Measurements from ENCODE around the gene RGL1.

Gene RGL1

DNA sequence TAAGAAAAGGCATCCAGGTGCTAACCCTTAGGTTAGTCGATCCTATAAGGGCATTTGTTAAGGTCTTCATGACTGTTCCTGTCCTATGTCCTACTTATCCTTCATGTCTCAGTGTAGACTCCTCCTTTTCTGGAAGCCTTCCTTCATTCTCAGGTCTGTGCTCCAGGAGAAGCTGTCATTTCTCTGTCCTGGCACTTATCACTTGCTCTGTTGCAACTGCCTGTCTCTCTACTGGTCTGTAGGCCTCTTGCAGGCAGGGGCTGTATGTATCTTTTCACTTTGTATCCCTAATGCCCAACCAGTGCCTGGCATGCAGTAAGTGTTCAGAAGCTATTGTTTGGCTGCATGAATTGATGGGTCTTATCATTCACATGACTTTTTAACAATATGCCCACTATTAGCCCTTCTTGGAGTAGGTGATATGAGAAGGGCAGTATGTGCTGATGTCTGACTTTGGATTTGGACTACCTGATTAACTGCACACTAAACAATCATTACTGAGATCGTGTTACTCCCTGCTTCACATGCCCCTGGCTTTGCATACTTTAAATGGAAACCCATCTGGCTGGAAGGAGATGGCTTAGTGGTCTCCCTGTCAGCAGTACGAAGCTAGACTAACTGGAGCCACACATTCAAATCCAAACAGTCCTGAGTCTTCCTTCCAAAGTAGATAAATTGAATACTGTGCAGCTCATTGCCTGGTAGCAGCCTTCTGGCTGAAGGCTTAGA is 88.8 kb downstream of the RGL1 start:
- H3K27me3 ChIP-seq (ENCODE audit: insufficient read depth, low read length), result no peaks in the 10 kb centered on the region
- H3K27ac ChIP-seq (ENCODE audit: low read depth, low read length, poor library complexity, severe bottlenecking), result no peak overlapping the region
- H3K4me3 ChIP-seq (ENCODE audit: low read depth, low read length, poor library complexity, severe bottlenecking), result no peak overlapping the region
- no peak overlapping the region for H2AFZ ChIP-seq (ENCODE audit: low read length)
- H3K4me1 ChIP-seq (ENCODE audit: insufficient read depth, low read length, severe bottlenecking), result peaks cover 5% of the 10 kb centered on the region
- H3K9me3 ChIP-seq (ENCODE audit: low read length), result no peaks in the 10 kb centered on the region
- no peaks in the 10 kb centered on the region for H3K36me3 ChIP-seq (ENCODE audit: insufficient read depth, low read length)
- no peaks in the 10 kb centered on the region for H3F3A ChIP-seq (ENCODE audit: insufficient read depth, low read length)
- H3K9ac ChIP-seq (ENCODE audit: low read length), result no peak overlapping the region
- no peaks in the 10 kb centered on the region for H4K20me1 ChIP-seq (ENCODE audit: insufficient read depth, low read length)
- TF ChIP-seq EZH2 (IDR thresholded peaks at IDR 0.05; ENCODE audit: borderline replicate concordance, low read length), result no peak
- TF ChIP-seq, protein P1, sequence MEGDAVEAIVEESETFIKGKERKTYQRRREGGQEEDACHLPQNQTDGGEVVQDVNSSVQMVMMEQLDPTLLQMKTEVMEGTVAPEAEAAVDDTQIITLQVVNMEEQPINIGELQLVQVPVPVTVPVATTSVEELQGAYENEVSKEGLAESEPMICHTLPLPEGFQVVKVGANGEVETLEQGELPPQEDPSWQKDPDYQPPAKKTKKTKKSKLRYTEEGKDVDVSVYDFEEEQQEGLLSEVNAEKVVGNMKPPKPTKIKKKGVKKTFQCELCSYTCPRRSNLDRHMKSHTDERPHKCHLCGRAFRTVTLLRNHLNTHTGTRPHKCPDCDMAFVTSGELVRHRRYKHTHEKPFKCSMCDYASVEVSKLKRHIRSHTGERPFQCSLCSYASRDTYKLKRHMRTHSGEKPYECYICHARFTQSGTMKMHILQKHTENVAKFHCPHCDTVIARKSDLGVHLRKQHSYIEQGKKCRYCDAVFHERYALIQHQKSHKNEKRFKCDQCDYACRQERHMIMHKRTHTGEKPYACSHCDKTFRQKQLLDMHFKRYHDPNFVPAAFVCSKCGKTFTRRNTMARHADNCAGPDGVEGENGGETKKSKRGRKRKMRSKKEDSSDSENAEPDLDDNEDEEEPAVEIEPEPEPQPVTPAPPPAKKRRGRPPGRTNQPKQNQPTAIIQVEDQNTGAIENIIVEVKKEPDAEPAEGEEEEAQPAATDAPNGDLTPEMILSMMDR (IDR thresholded peaks at IDR 0.05; ENCODE audit: low read length), result no peak
- no peaks in the 10 kb centered on the region for H3K9me2 ChIP-seq (ENCODE audit: low read depth, low read length)
- no peak overlapping the region for H3K4me2 ChIP-seq (ENCODE audit: low read length)
- H3K79me2 ChIP-seq (ENCODE audit: insufficient read depth, low read length), result no peaks in the 10 kb centered on the region

GRCh38 chr1:183894290-183894565 is 89.3 kb downstream of the RGL1 start:
- H3K4me3 ChIP-seq (ENCODE audit: low read depth, low read length, poor library complexity, severe bottlenecking), result no peak overlapping the region
- no peaks in the 10 kb centered on the region for H4K20me1 ChIP-seq (ENCODE audit: insufficient read depth, low read length)
- no peak overlapping the region for H3K9ac ChIP-seq (ENCODE audit: low read length)
- no peak overlapping the region for H3K27ac ChIP-seq (ENCODE audit: low read depth, low read length, poor library complexity, severe bottlenecking)
- TF ChIP-seq, protein P1 (IDR thresholded peaks at IDR 0.05; ENCODE audit: low read length), result no peak
- TF ChIP-seq EZH2 (IDR thresholded peaks at IDR 0.05; ENCODE audit: borderline replicate concordance, low read length), result no peak
- no peak overlapping the region for H3K4me2 ChIP-seq (ENCODE audit: low read length)
- no peak overlapping the region for H2AFZ ChIP-seq (ENCODE audit: low read length)
- H3K9me2 ChIP-seq (ENCODE audit: low read depth, low read length), result no peaks in the 10 kb centered on the region
- no peaks in the 10 kb centered on the region for H3K9me3 ChIP-seq (ENCODE audit: low read length)
- no peaks in the 10 kb centered on the region for H3F3A ChIP-seq (ENCODE audit: insufficient read depth, low read length)
- no peaks in the 10 kb centered on the region for H3K27me3 ChIP-seq (ENCODE audit: insufficient read depth, low read length)
- H3K79me2 ChIP-seq (ENCODE audit: insufficient read depth, low read length), result no peaks in the 10 kb centered on the region
- H3K36me3 ChIP-seq (ENCODE audit: insufficient read depth, low read length), result no peaks in the 10 kb centered on the region
- H3K4me1 ChIP-seq (ENCODE audit: insufficient read depth, low read length, severe bottlenecking), result peaks cover 5% of the 10 kb centered on the region

- H3K27ac ChIP-seq (ENCODE audit: low read depth, low read length, poor library complexity, severe bottlenecking), result no peak overlapping the region
- no peaks in the 10 kb centered on the region for H3K36me3 ChIP-seq (ENCODE audit: insufficient read depth, low read length)
- no peak overlapping the region for H3K4me2 ChIP-seq (ENCODE audit: low read length)
- TF ChIP-seq, protein P1 (IDR thresholded peaks at IDR 0.05; ENCODE audit: low read length), result no peak
- no peak for TF ChIP-seq EZH2 (IDR thresholded peaks at IDR 0.05; ENCODE audit: borderline replicate concordance, low read length)
- H3K4me1 ChIP-seq (ENCODE audit: insufficient read depth, low read length, severe bottlenecking), result peaks cover 5% of the 10 kb centered on the region
- H3K79me2 ChIP-seq (ENCODE audit: insufficient read depth, low read length), result no peaks in the 10 kb centered on the region
- no peaks in the 10 kb centered on the region for H3K9me3 ChIP-seq (ENCODE audit: low read length)
- H2AFZ ChIP-seq (ENCODE audit: low read length), result no peak overlapping the region
- H3K9ac ChIP-seq (ENCODE audit: low read length), result no peak overlapping the region
- H3F3A ChIP-seq (ENCODE audit: insufficient read depth, low read length), result no peaks in the 10 kb centered on the region
- H3K27me3 ChIP-seq (ENCODE audit: insufficient read depth, low read length), result no peaks in the 10 kb centered on the region
- H3K4me3 ChIP-seq (ENCODE audit: low read depth, low read length, poor library complexity, severe bottlenecking), result no peak overlapping the region
- H4K20me1 ChIP-seq (ENCODE audit: insufficient read depth, low read length), result no peaks in the 10 kb centered on the region
- H3K9me2 ChIP-seq (ENCODE audit: low read depth, low read length), result no peaks in the 10 kb centered on the region
Observed at GRCh38 chr1:183896466-183897048, 91.6 kb downstream of the RGL1 start.
